Stimulated activated CD4-positive, alpha-beta T cell treated with anti-CD3 and anti-CD28 coated beads, Interleukin-2, amount 100 ng/mL, for 4 hours (primary cell): ENCODE measurements around the gene ZNF140.

Source experiments
- DNase-seq: peaks from one replicate; pipeline ENCODE4 v3.0.0-alpha.2; 2020; ENCODE audit warnings: low read depth

Gene ZNF140

GRCh38 chr12:133130038-133130807 is 49.5 kb downstream of the ZNF140 start, which contains the start of the genes ZNF10 and ZNF891:
Gene ZNF10 (plus strand): TSS chr12:133130627. CDS start chr12:133144493, 13,866 bp downstream.
Gene ZNF891 (minus strand): TSS chr12:133130274. CDS start chr12:133121918, 8,356 bp downstream.
- peak; percentile 95 for DNase-seq

GRCh38 chr12:133130808-133131128 is 50.0 kb downstream of the ZNF140 start:
- DNase-seq: peak; percentile 33

- DNase-seq: no peak
These were observed 55.0 kb downstream of the ZNF140 start for GRCh38 chr12:133135747-133136146.

GRCh38 chr12:133145981-133146380 is 65.3 kb downstream of the ZNF140 start:
- no peak for DNase-seq

GRCh38 chr12:133156125-133156690 is 75.5 kb downstream of the ZNF140 start:
- no peak for DNase-seq
